KG1 (cell line): ENCODE measurements around the gene GABPB1.

Experiments
- DNase-seq: peaks from one replicate; lab custom pipeline; 2025; lab: John Stamatoyannopoulos, UW

GABPB1 gene

DNA sequence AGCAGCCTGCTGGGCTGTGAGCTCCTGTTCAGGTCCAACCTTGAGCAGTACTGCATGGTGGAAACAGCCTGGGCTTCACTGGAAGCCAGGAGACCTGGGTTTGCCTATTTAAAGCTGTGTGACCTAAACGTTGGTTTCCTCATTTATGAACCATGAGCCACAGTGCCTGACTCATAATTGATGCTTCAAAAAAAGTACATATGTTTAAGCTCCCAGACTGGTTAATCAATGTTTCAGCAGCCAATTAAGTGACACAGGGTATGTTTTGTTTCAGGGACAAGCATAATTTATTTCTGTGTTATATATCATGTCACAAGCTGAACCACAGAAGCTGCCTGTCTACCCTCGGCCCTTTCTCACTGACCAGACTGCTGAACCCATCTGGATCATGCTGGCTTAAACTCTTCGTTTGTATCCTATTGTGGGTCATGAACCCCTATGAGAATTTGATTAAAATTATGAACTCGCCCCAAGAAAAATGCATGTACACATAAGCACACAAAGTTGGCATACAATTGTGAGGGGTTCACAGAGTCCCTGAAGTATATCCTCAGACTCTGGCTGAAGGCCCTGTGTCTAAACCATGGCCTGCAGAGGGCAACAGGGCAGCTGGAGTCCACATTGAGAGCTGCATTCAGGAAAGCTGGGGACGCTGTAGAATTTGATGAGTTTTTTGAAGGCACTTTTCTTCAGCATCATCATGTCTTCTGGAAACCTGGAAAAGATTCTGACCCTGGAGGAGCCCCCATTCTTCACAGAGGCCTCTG is 113.1 kb downstream of the GABPB1 start:
- no peak for DNase-seq

GRCh38 chr15:50238255-50238654 is 116.7 kb downstream of the GABPB1 start:
- no peak for DNase-seq

DNA sequence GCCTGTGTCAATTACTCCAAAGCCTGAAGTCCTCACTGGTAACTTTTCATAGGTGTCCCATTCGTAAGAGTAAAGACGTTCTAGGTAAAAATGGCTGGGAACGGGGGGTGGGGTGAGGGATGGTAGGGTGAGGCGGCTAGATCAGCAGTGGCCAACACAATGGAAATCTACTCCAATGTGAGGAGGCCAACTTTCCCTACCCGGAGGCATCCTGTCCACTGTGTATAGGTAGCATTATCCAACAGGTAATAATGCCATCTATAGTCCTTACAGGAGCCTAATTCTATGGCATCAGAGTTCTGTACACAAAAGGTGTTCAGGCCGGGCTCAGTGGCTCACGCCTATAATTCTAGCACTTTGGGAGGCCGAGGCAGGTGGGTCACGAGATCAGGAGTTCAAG is 118.6 kb downstream of the GABPB1 start:
- no peak for DNase-seq

DNA sequence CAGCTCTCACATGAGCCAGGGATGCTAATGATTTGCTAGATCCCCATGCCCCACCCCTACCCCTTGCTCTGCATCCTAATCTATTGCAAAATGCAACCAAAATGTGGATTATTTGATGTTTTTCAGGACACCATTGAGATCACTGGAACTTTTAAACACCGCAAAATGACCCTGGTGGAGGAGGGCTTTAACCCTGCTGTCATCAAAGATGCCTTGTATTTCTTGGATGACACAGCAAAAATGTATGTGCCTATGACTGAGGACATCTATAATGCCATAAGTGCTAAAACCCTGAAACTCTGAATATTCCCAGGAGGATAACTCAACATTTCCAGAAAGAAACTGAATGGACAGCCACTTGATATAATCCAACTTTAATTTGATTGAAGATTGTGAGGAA is 119.2 kb downstream of the GABPB1 start:
- DNase-seq = no peak

GRCh38 chr15:50234764-50235163 is 120.2 kb downstream of the GABPB1 start:
- no peak for DNase-seq

- no peak for DNase-seq
Observed at GRCh38 chr15:50233192-50233736, 121.7 kb downstream of the GABPB1 start.

GRCh38 chr15:50232791-50233190 is 122.2 kb downstream of the GABPB1 start:
- no peak for DNase-seq

DNA sequence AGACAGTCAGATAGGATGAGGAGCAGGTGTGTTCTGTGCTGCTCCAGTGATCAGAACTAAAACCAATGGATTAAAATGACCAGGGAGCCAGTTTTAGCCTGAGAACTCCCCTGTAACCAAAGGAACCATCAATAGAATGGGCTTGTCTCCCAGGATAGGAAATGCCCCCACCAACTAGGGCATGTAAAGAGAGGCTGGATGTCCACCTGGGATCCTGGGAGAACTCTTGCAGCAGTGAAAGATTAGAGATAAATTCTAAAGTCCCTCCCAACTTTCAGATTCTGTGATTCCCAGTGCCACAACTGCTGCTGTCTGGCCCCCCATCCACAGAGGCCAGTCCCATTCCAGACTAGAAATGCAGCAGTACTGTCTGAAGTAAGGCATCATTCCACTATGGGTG is 123.2 kb downstream of the GABPB1 start:
- no peak for DNase-seq

- no peak for DNase-seq
Observed at GRCh38 chr15:50229336-50229735, 125.7 kb downstream of the GABPB1 start.

- no peak for DNase-seq
Observed at GRCh38 chr15:50228866-50229265, 126.1 kb downstream of the GABPB1 start.

DNA sequence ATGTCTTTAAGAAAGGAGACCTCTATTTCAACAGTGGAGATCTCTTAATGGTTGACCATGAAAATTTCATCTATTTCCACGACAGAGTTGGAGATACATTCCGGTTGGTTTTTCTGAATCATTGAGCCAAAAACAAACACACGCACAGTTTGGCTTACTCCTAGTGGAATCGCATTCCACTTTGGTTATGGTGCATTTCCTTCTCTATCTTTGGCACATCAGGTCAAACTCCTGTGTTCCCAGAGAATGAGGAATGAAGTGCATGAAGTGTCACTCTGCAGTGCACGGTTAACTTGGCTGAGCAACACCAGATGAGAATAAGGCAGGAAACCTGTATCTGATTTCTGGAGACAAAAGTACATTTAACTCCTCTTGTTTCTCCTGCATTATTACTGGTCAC is 127.9 kb downstream of the GABPB1 start:
- no peak for DNase-seq

DNA sequence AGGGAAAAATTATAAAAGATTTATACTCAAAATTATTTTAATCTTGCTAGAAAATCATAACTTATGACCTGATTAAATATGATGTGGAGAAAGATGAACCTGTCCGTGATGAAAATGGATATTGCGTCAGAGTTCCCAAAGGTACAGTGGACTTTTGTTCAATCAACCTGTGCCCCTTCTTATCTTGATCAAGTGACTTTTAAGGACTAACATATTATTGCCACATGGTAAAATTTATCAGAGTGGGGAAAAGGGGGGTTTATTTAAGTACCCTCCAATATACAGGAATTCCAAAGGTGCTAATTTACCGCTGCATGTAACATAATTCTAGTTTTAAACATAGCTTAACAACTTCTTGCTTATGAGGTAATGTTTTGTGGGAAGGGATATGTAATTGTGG is 129.1 kb downstream of the GABPB1 start:
- no peak for DNase-seq
